GM18508 (cell line): ENCODE data around the gene ST3GAL2.

Source experiments
- ATAC-seq: cut with Tn5 transposase; IDR thresholded peaks from one replicate; pipeline ENCODE4 v1.9.1; 2021; ENCODE audit warnings: moderate number of reproducible peaks; ENCODE audit not compliant: insufficient read depth, unreplicated experiment

Gene ST3GAL2

DNA sequence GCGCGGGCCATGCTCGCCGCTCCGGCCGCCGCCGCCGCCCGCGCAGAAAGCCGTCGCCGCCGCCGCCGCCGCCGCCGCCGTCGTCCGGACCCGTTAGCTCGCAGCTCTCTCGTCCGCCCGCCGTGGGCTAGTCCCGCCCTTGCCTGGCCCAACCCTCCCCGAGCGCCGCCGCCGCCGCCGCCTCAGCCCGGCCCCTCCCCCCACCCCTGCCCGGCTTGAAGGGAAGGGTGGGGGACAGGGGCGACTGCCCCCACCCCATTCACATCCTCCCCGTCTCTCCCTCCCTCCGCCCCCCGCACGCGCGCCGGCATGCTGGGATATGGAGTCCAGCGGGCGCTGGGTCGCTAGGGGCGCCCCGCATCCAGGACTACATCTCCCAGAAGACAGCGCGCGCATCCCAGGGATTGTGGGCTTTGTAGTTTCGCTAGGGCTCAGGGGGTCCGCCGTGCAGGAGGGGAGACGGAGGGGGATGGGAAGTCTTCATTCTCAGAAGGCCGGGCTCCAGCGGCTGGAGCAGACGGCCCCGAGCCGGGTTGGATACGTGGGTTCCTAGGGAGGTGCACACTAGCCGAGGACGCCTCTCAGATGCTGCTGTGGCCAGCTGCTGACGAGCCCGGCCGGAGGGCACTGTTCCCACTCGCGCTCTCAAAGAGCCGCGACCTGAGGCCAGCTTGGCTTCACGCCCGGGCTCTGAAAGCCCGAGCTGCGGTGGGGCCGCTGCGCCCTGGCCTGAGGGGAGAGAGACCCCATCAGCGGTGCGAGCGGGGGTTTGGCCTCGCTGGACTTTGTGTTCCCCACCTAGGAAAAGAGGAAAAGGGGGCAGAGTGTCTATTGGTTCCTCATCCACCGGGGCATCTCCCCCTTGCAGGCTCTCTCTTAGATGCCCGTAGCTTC is at the start of gene ST3GAL2:
Gene ST3GAL2 (minus strand): TSS at position 132 of the 894 bp plus-strand sequence. CDS start 40,570 bp downstream, outside the sequence.
- no peak for ATAC-seq

DNA sequence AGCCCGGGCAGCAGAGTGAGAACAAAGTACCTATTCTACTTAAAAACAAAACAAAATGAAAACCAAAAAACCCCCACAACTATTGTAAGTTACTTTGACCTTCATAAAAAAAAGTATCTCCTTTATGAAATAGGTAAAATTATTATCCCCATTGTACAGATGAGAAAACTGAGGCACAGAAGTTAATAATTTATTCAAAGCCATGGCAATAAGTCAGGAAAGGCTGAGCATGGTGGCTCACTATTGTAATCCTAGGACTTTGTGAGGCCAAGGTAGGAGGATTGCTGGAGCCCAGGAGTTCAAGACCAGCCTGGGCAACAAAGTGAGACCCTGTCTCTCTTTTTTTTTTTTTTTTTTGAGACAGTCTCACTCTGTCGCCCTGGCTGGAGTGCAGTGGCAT is 46.0 kb upstream of the ST3GAL2 start:
- no peak for ATAC-seq

- ATAC-seq: no peak
Measured at GRCh38 chr16:70483426-70483825, 44.5 kb upstream of the ST3GAL2 start.

DNA sequence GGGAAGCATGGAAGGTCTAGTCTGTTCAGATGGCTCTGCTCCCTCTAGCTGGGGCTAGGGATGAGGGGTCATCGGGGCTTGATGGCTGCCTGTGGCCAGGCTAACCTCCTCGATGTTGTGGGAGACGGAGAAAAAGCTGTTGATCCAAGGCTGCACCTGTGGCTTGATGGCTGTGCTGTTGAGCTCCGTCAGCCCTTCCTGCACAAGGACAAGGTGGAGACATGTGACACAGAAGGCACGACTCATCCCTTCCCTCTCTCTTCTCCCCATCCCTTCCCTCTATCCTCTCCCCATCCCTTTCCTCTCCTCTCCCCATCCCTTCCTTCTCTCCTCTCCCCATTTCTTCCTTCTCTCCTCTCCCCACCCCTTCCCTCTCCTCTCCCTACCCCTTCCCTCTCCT is 43.7 kb upstream of the ST3GAL2 start:
- no peak for ATAC-seq

- no peak for ATAC-seq
Measured at GRCh38 chr16:70481929-70482536, 43.1 kb upstream of the ST3GAL2 start.

DNA sequence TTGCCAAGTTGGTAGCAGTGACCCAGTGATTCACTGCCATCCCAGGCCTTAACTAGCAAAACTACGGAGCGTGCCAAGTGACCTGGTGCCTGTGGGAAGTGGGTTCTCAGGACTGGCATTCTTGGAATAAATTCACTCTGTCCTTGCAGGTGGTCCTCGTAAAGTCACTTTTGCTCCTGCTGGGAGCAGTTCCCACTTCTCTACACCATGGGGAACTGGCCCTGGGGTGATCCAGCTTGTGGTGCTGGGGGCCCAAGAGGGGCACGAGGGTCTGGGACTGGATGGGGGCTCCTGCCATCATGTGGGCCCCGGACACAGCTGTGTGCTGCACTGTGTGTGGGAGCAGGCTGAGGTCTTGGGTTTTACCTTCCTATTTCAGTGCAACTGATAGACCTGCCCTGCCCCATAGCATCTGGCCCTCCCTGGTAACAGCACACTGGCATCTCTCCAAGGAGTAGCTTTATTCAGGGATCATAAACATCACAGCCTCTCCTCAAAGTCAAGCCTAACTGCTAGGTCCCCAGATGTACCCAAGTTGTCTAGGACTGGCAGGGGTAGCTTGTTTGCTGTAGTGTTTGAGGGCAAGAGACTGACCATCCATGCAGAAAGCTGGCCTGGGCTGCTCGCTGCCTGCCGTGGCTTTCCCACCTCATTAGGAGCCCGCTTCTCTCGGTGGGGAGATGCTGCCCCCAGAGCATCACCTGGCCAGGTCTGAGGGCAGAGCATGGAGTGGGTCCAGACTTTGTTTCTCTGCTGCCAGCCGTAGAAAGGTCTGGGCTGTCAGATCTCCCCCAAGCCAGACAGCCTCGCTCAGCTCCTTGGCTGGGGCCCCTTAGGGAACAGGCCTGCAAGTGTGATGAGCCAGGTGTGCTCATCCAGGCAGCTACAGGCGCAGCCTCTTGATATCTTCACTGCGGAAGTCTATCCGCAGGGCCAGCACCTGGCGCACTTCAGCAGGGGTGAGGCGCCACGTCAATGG is 41.5 kb upstream of the ST3GAL2 start:
- no peak for ATAC-seq

GRCh38 chr16:70478912-70479341 is 40.0 kb upstream of the ST3GAL2 start:
- no peak for ATAC-seq

- ATAC-seq: no peak
Measured at GRCh38 chr16:70478169-70478568, 39.3 kb upstream of the ST3GAL2 start.

DNA sequence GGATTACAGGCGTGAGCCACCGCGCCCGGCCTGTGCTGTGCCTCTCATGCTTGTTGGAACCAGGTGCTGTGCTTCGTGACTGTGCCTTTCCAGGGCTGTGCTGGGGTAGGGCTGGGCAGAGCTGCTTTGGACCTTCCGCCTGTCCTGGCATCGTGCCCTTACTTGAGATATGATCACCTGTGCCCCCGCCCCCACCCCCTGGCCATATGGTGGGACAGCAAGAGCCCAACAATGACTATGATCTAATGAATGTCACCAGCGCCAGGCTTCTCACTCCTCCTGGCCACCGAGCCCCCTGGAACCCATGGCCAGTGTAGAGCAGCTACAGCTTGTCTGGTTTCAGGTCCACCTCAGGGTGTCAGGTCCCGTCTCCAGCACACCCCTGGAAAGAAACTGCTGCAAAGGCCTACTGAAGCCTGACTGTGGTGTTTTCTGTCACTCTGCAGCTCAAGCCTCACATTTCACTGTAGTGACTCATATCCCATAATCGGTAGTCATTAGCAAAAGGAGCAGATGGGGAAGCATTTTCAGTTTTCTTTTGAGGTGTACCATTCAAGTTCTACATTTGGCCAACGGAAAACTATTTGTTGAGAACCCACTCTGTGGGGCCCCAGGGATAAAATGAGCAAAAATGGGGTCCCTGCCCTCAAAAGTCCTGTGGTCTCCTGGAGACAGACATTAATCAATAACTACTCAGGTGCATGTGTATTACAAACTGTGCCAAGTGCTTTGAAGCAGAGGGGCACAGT is 37.5 kb upstream of the ST3GAL2 start:
- ATAC-seq: peak; percentile 85

GRCh38 chr16:70475054-70475871 is 36.4 kb upstream of the ST3GAL2 start:
- no peak for ATAC-seq

DNA sequence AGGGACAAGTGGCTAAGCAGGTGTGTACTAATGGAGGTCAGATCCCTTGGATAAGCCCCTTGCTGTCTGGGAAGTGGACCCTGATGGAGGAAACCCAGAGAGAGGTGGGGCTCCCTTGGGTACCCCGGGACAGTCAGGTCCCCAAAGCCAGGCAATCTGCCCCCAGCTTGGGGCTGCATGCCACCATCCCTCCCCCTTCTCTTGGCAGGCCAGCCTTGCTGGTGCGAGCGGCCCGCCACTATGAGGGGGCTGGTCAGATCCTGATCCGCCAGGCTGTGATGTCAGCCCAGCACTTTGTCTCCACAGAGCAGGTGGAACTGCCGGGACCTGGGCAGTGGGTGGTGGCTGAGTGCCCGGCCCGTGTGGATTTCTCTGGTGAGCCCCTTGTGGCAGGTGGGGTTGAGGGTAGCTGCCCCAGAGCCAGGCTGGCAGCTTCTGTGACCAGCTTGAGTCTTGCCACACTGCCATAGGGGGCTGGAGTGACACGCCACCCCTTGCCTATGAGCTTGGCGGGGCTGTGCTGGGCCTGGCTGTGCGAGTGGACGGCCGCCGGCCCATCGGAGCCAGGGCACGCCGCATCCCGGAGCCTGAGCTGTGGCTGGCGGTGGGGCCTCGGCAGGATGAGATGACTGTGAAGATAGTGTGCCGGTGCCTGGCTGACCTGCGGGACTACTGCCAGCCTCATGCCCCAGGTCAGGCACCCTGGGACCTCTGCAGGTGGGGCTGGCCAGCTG is 35.6 kb upstream of the ST3GAL2 start:
- ATAC-seq: no peak

- no peak for ATAC-seq
Measured at GRCh38 chr16:70473446-70474319, 34.8 kb upstream of the ST3GAL2 start.

- ATAC-seq: no peak
Measured at GRCh38 chr16:70472786-70473433, 34.0 kb upstream of the ST3GAL2 start.

GRCh38 chr16:70470927-70471341 is 32.0 kb upstream of the ST3GAL2 start:
- ATAC-seq: no peak

GRCh38 chr16:70470141-70470926 is 31.4 kb upstream of the ST3GAL2 start:
- ATAC-seq: no peak
